ENCODE results near the gene CFAP65. TPM values are rescaled to one million over a fixed set of nuclear protein-coding genes. Genes with fewer than 3 reads are reported as not detected.

The CFAP65 gene
- total and polyA plus RNA-seq, 2 of the 4 experiments (the other 2 are of a cell fraction), result not detected

DNA sequence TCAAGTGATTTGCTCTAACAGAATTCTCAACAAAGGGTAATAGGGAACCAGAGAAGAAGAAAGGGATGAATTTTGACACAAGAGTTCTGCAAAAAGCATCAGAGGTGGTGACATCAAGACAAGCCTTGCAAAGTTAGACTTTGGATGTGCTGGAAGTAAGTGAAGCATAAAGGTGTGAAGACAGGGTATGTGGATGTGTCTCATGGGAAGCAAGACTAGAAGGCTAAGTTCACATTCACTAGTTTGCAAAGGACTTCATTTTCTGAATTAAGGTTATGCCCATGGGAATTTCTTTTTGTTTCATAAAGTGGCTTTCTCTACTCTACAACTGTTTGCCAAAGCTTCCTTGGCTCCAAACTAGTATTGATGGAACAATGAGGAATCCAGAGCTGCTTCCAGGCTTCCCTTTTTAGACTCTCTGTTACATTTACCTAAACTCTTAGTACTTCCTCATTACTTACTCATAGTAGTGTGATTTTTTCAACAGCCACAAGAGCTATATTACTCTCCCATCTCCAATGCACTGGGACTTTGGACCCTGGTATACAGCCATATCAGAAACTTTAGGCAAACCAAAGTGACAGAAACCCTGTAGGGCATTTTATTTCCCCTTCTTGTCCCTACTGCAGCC, 40.5 kb upstream of the CFAP65 start:
- Histone ChIP-seq H3K9me3 (ENCODE audit: control insufficient read depth, insufficient read depth, low read length) (no peaks in the 10 kb centered on the region), H2BK15ac (ENCODE audit: low read depth, low read length) (no peak overlapping the region), H4K20me1 (ENCODE audit: insufficient read depth, low read length) (peaks cover 12% of the 10 kb centered on the region; the same call in 1 of the 2 replicates), H3K56ac (ENCODE audit: extremely low read depth, insufficient read depth, low read length) (no peak overlapping the region), H2BK5ac (ENCODE audit: low read depth, low read length, poor library complexity, severe bottlenecking) (no peak overlapping the region), H3K23ac (ENCODE audit: low read depth, low read length) (no peak overlapping the region), H4K91ac (ENCODE audit: insufficient read depth, low read depth, low read length) (no peak overlapping the region), H2BK120ac (ENCODE audit: low read depth, low read length) (no peak overlapping the region), H2AFZ (replicated peaks; ENCODE audit: low read length, poor library complexity) (no peak overlapping the region), H3K4me3 (ENCODE audit: insufficient read depth, low read depth, low read length) (no peak overlapping the region), H3K36me3 (ENCODE audit: control insufficient read depth, insufficient read depth, low read length) (peaks cover 7% of the 10 kb centered on the region), H3K9ac (ENCODE audit: low read depth, low read length) (no peak overlapping the region), H3K4ac (ENCODE audit: low read depth, low read length) (no peak overlapping the region), H4K5ac (ENCODE audit: low read depth, low read length) (no peak overlapping the region), H3K4me2 (ENCODE audit: low read depth, low read length) (no peak overlapping the region), H3K27ac (ENCODE audit: insufficient read depth, low read length) (no peak overlapping the region), H3K79me1 (ENCODE audit: low read depth in 1 of 2, low read length in 2 of 2) (no peaks in the 10 kb centered on the region), H4K8ac (ENCODE audit: low read depth in 2 of 2, low read length in 2 of 2) (no peak overlapping the region), H3K9me1 (ENCODE audit: insufficient read depth, low read length) (peaks cover 4% of the 10 kb centered on the region; the same call in 1 of the 2 replicates), H2AK5ac (ENCODE audit: low read depth, low read length) (no peak overlapping the region), H2BK20ac (ENCODE audit: low read depth, low read length) (no peak overlapping the region), H3K14ac (replicated peaks; ENCODE audit: low read depth, low read length) (no peak overlapping the region), H3K4me1 (ENCODE audit: control insufficient read depth, insufficient read depth, low read length) (0 out of 2 replicates have a peak, but pooled peaks cover 2% of the 10 kb centered on the region), H2AK9ac (replicated peaks; ENCODE audit: low read depth, low read length, poor library complexity) (no peak overlapping the region), H3K27me3 (ENCODE audit: control insufficient read depth, insufficient read depth, low read length) (no peaks in the 10 kb centered on the region; the same call in none of the 2 replicates), H3K18ac (ENCODE audit: low read depth, low read length) (no peak overlapping the region)
- no peak for TF ChIP-seq NFE2L2 (IDR thresholded peaks at IDR 0.05; ENCODE audit: low read depth, low read length)
- no peak for TF ChIP-seq BHLHE40 (IDR thresholded peaks at IDR 0.05; ENCODE audit: low read depth, low read length)
- TF ChIP-seq USF2 (IDR thresholded peaks at IDR 0.05; ENCODE audit: low read depth, low read length), result no peak
- no peak for TF ChIP-seq SMC3 (IDR thresholded peaks at IDR 0.05; ENCODE audit: low read depth, low read length)
- TF ChIP-seq RCOR1 (IDR thresholded peaks at IDR 0.05; ENCODE audit: insufficient replicate concordance, low read length), result no peak
- in situ Hi-C loops (cut with MboI; ENCODE audit: low sequenced_read_pairs) (no loop called here), dilution Hi-C loops (cut with HindIII; ENCODE audit: low sequenced_read_pairs, unreplicated experiment) (no loop called here), intact Hi-C loops (cut with micrococcal nuclease) (no loop called here)
- BruUV-seq (replicated peaks), result no TSS peak
- POLR2A ChIA-PET (ENCODE audit: unreplicated experiment), result no interaction called here
- ATAC-seq (ENCODE audit: low read depth) (no peak), DNase-seq (no peak)
- CTCF ChIA-PET, result interaction anchor here (0.6 to 0.7 kb wide), 2 partner anchors 13 to 38 kb away, joined by 3 read pairs; no protein-coding TSS in a partner anchor

All from IMR-90 (cell line).